HepG2 (cell line): Measurements from ENCODE around the gene NR2F1. TPM values are rescaled to one million over a fixed set of nuclear protein-coding genes. Genes with fewer than 3 reads are reported as not detected.

ENCODE experiments used
- ATAC-seq: fragments of 200-7000 bp; cut with Tn5 transposase; 3 replicates; pipeline ENCODE4 v1.9.1; 2020; ENCODE audit warnings: mild to moderate bottlenecking, moderate library complexity
- BruUV-seq: library from RNA; stranded (reverse); fragments of 400-500 nt; replicated peaks from 2 replicates; lab custom pipeline; 2021; lab: Mats Ljungman, UMichigan
- CTCF ChIA-PET: fragments of 300-600 bp; formaldehyde crosslinking; extraction: SDS; loops from one replicate; lab custom pipeline; 2021; ENCODE audit warnings: low total read pairs, inconsistent platforms, low intra/inter-chr PET ratio; lab: Yijun Ruan, JAX
- POLR2A ChIA-PET: fragments of 350-600 bp; sonication (Branson Sonifier 250); formaldehyde crosslinking; loops from one replicate; lab custom pipeline; 2020; ENCODE audit warnings: antibody characterized with exemption, inconsistent platforms; lab: Yijun Ruan, JAX
- DNase-seq: peaks from one replicate; pipeline ENCODE4 v3.0.0-alpha.2; 2015; ENCODE audit warnings: low spot score
- FAIRE-seq: peaks from 3 replicates; lab custom pipeline; 2011; peaks lifted over from hg19 to GRCh38; lab: Jason Lieb, UNC
- H2AFZ ChIP-seq: one replicate; pipeline ENCODE4 v1.6.1; 2011; ENCODE audit warnings: low read length, inconsistent platforms
- H3K27ac ChIP-seq: fragments of 300-600 bp; 3 replicates; pipeline ENCODE4 v1.8.0; 2011; ENCODE audit warnings: mixed run types, mild to moderate bottlenecking, mixed read lengths, low read length, inconsistent platforms; ENCODE audit not compliant: insufficient read depth; ENCODE audit errors: extremely low read length
- H3K27me3 ChIP-seq, 2 experiments: fragments of 200-600 bp in 1 of 2; 2 replicates in 1 of 2; 3 replicates in 1 of 2; pipeline versions ENCODE4 v1.6.0 to v1.8.0; 2011; ENCODE audit warnings: low read length in 2 of 2, mild to moderate bottlenecking in 2 of 2, moderate library complexity in 2 of 2, inconsistent platforms in 1 of 2; ENCODE audit not compliant: insufficient read depth in 2 of 2, control insufficient read depth in 1 of 2
- H3K36me3 ChIP-seq, 2 experiments: fragments of 200-600 bp in 1 of 2; replicated peaks in 1 of 2; 2 replicates in 1 of 2; 3 replicates in 1 of 2; pipeline versions ENCODE4 v1.5.1 to v1.8.0; 2011; ENCODE audit warnings: low read length in 2 of 2, inconsistent platforms in 1 of 2; ENCODE audit not compliant: insufficient read depth in 2 of 2, control insufficient read depth in 1 of 2
- H3K4me1 ChIP-seq: 2 replicates; pipeline ENCODE4 v1.5.1; 2012; ENCODE audit warnings: low read length, inconsistent platforms; ENCODE audit not compliant: insufficient read depth
- H3K4me2 ChIP-seq: 2 replicates; pipeline ENCODE4 v1.6.0; 2011; ENCODE audit warnings: low read depth, low read length, inconsistent platforms
- H3K4me3 ChIP-seq, 3 experiments: fragments of 200-600 bp in 1 of 3; sonication (generic), shearing (Covaris generic) in 1 of 3; replicated peaks in 1 of 3; 2 replicates each; pipeline ENCODE4 v1.5.1; 2011 to 2016; ENCODE audit warnings: low read length in 3 of 3, inconsistent platforms in 2 of 3, low read depth in 2 of 3, mild to moderate bottlenecking in 2 of 3, control low read depth in 1 of 3, mixed read lengths in 1 of 3; ENCODE audit not compliant: insufficient read depth in 1 of 3
- H3K79me2 ChIP-seq: one replicate; pipeline ENCODE4 v1.6.1; 2011; ENCODE audit warnings: low read length, inconsistent platforms; ENCODE audit not compliant: insufficient read depth
- H3K9ac ChIP-seq: 2 replicates; pipeline ENCODE4 v1.6.0; 2011; ENCODE audit warnings: mild to moderate bottlenecking, low read depth, low read length, inconsistent platforms; ENCODE audit not compliant: insufficient read depth
- H3K9me3 ChIP-seq: 2 replicates; pipeline ENCODE4 v1.5.1; 2012; ENCODE audit warnings: mild to moderate bottlenecking, low read length
- H4K20me1 ChIP-seq: 2 replicates; pipeline ENCODE4 v1.6.0; 2011; ENCODE audit warnings: inconsistent platforms, mild to moderate bottlenecking, low read length, moderate library complexity; ENCODE audit not compliant: insufficient read depth
- FOXK1 ChIP-seq: sonication (generic); formaldehyde crosslinking; IDR thresholded peaks from 2 replicates; pipeline ENCODE4 v1.4.0; 2020; ENCODE audit warnings: low read depth, missing genetic modification reagents, borderline replicate concordance
- HMG20B ChIP-seq: conservative IDR thresholded peaks from 2 replicates; pipeline ENCODE4 v1.6.1; 2016; ENCODE audit warnings: missing genetic modification reagents, missing compliant biosample characterization
- HOXA3 ChIP-seq: sonication (generic); formaldehyde crosslinking; IDR thresholded peaks from 2 replicates; pipeline ENCODE4 v1.5.0; 2020; ENCODE audit warnings: missing genetic modification reagents
- PRDM4 ChIP-seq: sonication (generic); formaldehyde crosslinking; IDR thresholded peaks from 2 replicates; pipeline ENCODE4 v1.9.0; 2021; ENCODE audit warnings: missing genetic modification reagents, borderline replicate concordance
- ZNF780A ChIP-seq: sonication (generic); formaldehyde crosslinking; IDR thresholded peaks from 2 replicates; pipeline ENCODE4 v1.8.0; 2022; ENCODE audit warnings: mild to moderate bottlenecking, missing genetic modification reagents, moderate library complexity
- WGBS: methylation state at CpG from one replicate; pipeline ENCODE4 v1.1.6; 2017; ENCODE audit warnings: low lambda C conversion rate; 5-methylcytosine and 5-hydroxymethylcytosine counted together
- in situ Hi-C: cut with HindIII; loops from 2 replicates; pipeline ENCODE4 v1.10.0; 2017; ENCODE audit warnings: low pct_unique_long_range_greater_than_20kb; ENCODE audit not compliant: extremely low pct_ligation_motif_present
- intact Hi-C: fragments of 100-400 bp; cut with micrococcal nuclease; formaldehyde crosslinking; loops from one replicate; pipeline ENCODE4 v1.10.0; 2022; ENCODE audit not compliant: unreplicated experiment
- polyA plus RNA-seq, 8 experiments: library from polyadenylated mRNA; depleted of rRNA in 3 of 8; stranded (reverse) in 7 of 8; unstranded in 1 of 8; fragments of >200 nt; fragmentation: Illumina TruSeq in 4 of 8; extraction: Trizol in 4 of 8; gene quantifications; 2 replicates each; pipeline versions ENCODE4 v1.2.1 to v1.2.3, GENCODE V29; 2011 to 2016; ENCODE audit warnings: low read depth in 4 of 8, missing spikeins in 1 of 8, mixed read lengths in 1 of 8; ENCODE audit not compliant: insufficient read depth in 1 of 8
- total RNA-seq, 5 experiments: library from RNA; depleted of rRNA; stranded (reverse); fragments of >200 nt; fragmentation: Illumina TruSeq; extraction: Trizol; gene quantifications; 2 replicates each; pipeline ENCODE4 v1.2.3, GENCODE V29; 2016; ENCODE audit warnings: low read depth in 1 of 5

The NR2F1 gene
- total and polyA plus RNA-seq, 2 of the 13 experiments (the other 11 are each of a cell fraction or from before 2014, with no cell fraction given) = 17.1 to 59.7 TPM

- TF ChIP-seq PRDM4 (CRISPR knock-in tag) = no peak
- TF ChIP-seq FOXK1 (CRISPR knock-in tag) = no peak
- no peak for TF ChIP-seq ZNF780A
Observed at GRCh38 chr5:93569300-93570160, 13.5 kb upstream of the NR2F1 start (continued).

- Histone ChIP-seq H3K4me3 (no peak overlapping the region), H3K9ac (no peak overlapping the region), H3K79me2 (no peaks in the 10 kb centered on the region), H3K36me3 (no peaks in the 10 kb centered on the region), H3K27ac (no peak overlapping the region), H3K4me1 (0 out of 2 replicates have a peak, but pooled peaks cover 5% of the 10 kb centered on the region), H3K9me3 (no peaks in the 10 kb centered on the region), H3K4me2 (no peak overlapping the region), H4K20me1 (no peaks in the 10 kb centered on the region; the same call in 1 of the 2 replicates), H2AFZ (no peak overlapping the region), H3K27me3 (peaks cover 6 to 18% of the 10 kb centered on the region in 2 experiments; a peak in 4 of 5 replicates)
- CTCF ChIA-PET = no interaction called here
- FAIRE-seq (no peak), ATAC-seq (no peak), DNase-seq (no peak)
- 90% methylated on average over 68 of the region's 70 CpGs for WGBS
- BruUV-seq = no TSS peak
- intact Hi-C loops = no loop called here
- POLR2A ChIA-PET = no interaction called here
- TF ChIP-seq HOXA3 (CRISPR knock-in tag) (no peak), HMG20B (CRISPR knock-in tag) (no peak)
- in situ Hi-C loops = no loop called here
Observed at GRCh38 chr5:93570294-93571113, 12.5 kb upstream of the NR2F1 start.
